ENCODE data around the gene SLC4A1. TPM values are rescaled to one million over a fixed set of nuclear protein-coding genes. Genes with fewer than 3 reads are reported as not detected.

SLC4A1 gene
- total RNA-seq, 4 donors from 2014 or later: not detected

DNA sequence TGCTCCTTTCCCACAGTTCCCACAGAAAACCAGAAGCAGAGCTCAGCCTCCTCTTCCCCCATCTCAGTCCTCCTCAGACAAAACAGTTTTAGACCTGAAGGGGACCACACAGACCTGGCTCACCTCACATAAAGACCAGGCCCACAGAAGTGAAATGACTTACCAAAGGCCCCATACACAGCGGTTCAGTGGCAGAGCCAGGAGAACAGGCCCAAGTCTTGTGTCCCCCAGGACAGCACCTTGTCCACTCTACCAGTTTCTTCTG, 53.8 kb downstream of the SLC4A1 start:
- Histone ChIP-seq H3K27ac (no peak overlapping the region), H3K36me3 (peaks cover 0 to 27% (median 7%) of the 10 kb centered on the region in 4 donors), H3K9me3 (no peaks in the 10 kb centered on the region), H3K4me1 (peaks cover 25 to 35% (median 31%) of the 10 kb centered on the region in 4 donors), H3K4me3 (no peak overlapping the region), H3K27me3 (no peaks in the 10 kb centered on the region)
- 100% methylated on average over 1 of the region's 1 CpG; no CpG with 5 or more reads in 1 of the 2 donors for WGBS, 2 donors (ENCODE audit: low coverage in 1 of 2)
- DNase-seq: no peak
- in situ Hi-C loops (cut with MboI; ENCODE audit: low pct_ligation_motif_present in 1 of 4, low pct_unique_long_range_greater_than_20kb in 1 of 4, low sequenced_read_pairs in 3 of 4): loop anchor here in 2 of 4 donors (5.0 to 10.0 kb wide), 2 partner anchors 111 to 118 kb away; partner anchors contain the start of gene SLC25A39 (in 1 of the 2)
- TF ChIP-seq, protein P1, sequence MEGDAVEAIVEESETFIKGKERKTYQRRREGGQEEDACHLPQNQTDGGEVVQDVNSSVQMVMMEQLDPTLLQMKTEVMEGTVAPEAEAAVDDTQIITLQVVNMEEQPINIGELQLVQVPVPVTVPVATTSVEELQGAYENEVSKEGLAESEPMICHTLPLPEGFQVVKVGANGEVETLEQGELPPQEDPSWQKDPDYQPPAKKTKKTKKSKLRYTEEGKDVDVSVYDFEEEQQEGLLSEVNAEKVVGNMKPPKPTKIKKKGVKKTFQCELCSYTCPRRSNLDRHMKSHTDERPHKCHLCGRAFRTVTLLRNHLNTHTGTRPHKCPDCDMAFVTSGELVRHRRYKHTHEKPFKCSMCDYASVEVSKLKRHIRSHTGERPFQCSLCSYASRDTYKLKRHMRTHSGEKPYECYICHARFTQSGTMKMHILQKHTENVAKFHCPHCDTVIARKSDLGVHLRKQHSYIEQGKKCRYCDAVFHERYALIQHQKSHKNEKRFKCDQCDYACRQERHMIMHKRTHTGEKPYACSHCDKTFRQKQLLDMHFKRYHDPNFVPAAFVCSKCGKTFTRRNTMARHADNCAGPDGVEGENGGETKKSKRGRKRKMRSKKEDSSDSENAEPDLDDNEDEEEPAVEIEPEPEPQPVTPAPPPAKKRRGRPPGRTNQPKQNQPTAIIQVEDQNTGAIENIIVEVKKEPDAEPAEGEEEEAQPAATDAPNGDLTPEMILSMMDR (IDR thresholded peaks at IDR 0.05): no peak
- TF ChIP-seq EP300 (IDR thresholded peaks at IDR 0.05; ENCODE audit: low read depth) (no peak), POLR2A (IDR thresholded peaks at IDR 0.05) (no peak), POLR2AphosphoS5 (IDR thresholded peaks at IDR 0.05) (no peak)
- intact Hi-C loops (cut with DNase I; ENCODE audit: low total_unique reads): no loop called here

DNA sequence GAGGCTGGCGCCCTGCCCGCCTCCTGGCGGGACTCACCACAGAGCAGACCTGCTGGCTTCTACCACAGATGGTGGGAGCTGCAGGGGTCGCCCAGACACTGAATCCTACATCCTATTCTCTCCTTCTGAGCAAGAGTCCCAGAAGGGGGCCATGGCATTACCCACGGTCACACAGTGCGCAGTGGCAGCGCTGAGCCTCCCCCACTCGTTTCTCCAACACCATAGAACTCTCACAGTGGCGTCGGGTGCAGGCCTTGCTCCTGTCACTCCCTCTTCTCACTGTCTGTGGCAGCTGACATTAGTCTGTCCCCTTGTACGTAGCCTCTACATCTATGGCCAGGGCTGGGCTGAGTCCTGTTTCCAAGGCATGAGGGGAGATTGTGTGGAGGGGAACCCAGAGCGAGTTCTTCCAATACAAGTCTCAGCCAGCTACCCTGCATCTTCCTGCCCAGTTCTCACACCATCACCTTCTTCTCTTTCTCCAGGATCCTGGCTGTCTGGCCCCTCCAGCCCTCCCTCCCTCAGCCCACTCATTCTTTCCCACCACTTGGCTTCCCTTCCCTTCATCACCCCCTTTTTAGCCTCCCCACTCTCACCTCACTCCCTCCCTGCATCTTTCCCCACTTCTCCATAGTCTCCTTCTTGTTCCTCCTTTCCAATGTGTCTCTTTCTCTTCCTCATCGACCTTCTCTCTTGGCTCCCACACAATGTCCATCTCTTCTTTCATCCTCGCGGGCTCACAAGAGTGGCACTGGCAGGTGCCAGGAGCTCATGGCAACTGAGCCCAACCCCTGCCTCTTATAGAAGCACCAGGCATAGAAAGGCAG, 54.3 kb downstream of the SLC4A1 start:
- in situ Hi-C loops (cut with MboI; ENCODE audit: low pct_ligation_motif_present in 1 of 4, low pct_unique_long_range_greater_than_20kb in 1 of 4, low sequenced_read_pairs in 3 of 4): loop anchor here in 2 of 4 donors (5.0 to 10.0 kb wide), 2 partner anchors 111 to 119 kb away; partner anchors contain the start of gene SLC25A39 (in 1 of the 2)
- H3K4me1 ChIP-seq: peaks cover 25 to 35% (median 31%) of the 10 kb centered on the region in 4 donors
- intact Hi-C loops (cut with DNase I; ENCODE audit: low total_unique reads): no loop called here
- no peak overlapping the region for H3K27ac ChIP-seq
- peaks cover 0 to 33% (median 9%) of the 10 kb centered on the region in 4 donors for H3K36me3 ChIP-seq
- no peaks in the 10 kb centered on the region for H3K27me3 ChIP-seq
- H3K4me3 ChIP-seq: no peak overlapping the region
- no peaks in the 10 kb centered on the region for H3K9me3 ChIP-seq
- no peak for DNase-seq
- WGBS, 2 donors (ENCODE audit: low coverage in 1 of 2): 82 to 85% methylated on average over 2 to 15 of the region's 15 CpGs
- TF ChIP-seq POLR2A (IDR thresholded peaks at IDR 0.05) (no peak), EP300 (IDR thresholded peaks at IDR 0.05; ENCODE audit: low read depth) (no peak), POLR2AphosphoS5 (IDR thresholded peaks at IDR 0.05) (no peak)
- TF ChIP-seq, protein P1 (IDR thresholded peaks at IDR 0.05): no peak

DNA sequence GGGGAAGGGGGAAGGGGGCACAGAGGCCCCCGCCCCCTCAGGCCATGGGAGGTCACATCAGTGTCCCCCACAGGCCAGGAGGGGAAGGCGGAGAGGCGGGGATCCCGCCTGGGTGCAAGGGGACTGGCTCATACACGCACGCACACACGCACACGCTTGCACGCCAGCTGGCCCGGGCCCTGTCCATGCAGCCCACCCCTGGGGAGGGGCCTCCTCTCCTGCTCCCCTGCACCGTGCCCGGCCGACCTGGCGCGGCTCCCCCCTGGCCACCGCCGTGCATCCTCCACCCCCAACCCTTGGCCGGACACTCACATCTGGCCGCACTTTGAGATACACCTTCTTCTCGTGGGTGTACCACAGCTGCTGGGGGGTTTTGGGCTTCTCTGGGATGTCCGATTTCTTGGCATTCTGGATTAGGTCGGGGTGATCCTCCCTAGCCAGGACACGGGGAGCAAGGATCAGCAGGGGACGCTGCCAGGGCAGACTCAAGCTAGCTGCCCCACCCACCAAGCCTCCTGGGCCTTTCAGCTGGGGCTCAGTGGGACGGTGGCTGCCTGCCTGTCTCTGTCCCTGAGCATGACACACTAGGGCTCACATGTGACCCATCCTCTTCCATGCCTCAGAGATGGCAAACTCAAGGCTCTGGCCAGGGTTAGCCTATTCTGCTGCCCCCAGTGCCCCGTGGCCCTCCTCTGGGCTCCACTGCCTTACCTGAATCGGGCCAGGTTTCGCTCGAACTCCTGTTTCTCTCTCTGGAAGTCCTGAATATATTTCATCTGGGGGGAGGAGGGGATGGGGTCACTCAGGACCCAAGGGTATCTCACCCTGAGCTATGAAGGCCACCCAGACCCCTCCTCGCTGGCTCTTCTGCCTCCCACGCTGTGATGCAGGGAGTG, 55.2 kb downstream of the SLC4A1 start:
- WGBS, 2 donors (ENCODE audit: low coverage in 1 of 2): 75% methylated on average over 31 of the region's 31 CpGs; no CpG with 5 or more reads in 1 of the 2 donors
- Histone ChIP-seq H3K4me3 (no peak overlapping the region), H3K27ac (no peak overlapping the region), H3K36me3 (peaks cover 0 to 37% (median 12%) of the 10 kb centered on the region in 4 donors), H3K4me1 (peaks cover 21 to 30% (median 26%) of the 10 kb centered on the region in 4 donors), H3K9me3 (no peaks in the 10 kb centered on the region), H3K27me3 (no peaks in the 10 kb centered on the region)
- in situ Hi-C loops (cut with MboI; ENCODE audit: low pct_ligation_motif_present in 1 of 4, low pct_unique_long_range_greater_than_20kb in 1 of 4, low sequenced_read_pairs in 3 of 4): loop anchor here in 2 of 4 donors (5.0 to 10.0 kb wide), 2 partner anchors 112 to 120 kb away; partner anchors contain the start of gene SLC25A39 (in 1 of the 2)
- TF ChIP-seq POLR2A (IDR thresholded peaks at IDR 0.05) (no peak), EP300 (IDR thresholded peaks at IDR 0.05; ENCODE audit: low read depth) (no peak), POLR2AphosphoS5 (IDR thresholded peaks at IDR 0.05) (no peak)
- TF ChIP-seq, protein P1 (IDR thresholded peaks at IDR 0.05): no peak
- intact Hi-C loops (cut with DNase I; ENCODE audit: low total_unique reads): no loop called here
- DNase-seq: no peak
